NCI-H128 (cell line): Measurements from ENCODE around the gene ZNF837.

ENCODE experiments used
- DNase-seq: peaks from one replicate; lab custom pipeline; 2025; ENCODE audit not compliant: unreplicated experiment; lab: John Stamatoyannopoulos, UW

Gene ZNF837

DNA sequence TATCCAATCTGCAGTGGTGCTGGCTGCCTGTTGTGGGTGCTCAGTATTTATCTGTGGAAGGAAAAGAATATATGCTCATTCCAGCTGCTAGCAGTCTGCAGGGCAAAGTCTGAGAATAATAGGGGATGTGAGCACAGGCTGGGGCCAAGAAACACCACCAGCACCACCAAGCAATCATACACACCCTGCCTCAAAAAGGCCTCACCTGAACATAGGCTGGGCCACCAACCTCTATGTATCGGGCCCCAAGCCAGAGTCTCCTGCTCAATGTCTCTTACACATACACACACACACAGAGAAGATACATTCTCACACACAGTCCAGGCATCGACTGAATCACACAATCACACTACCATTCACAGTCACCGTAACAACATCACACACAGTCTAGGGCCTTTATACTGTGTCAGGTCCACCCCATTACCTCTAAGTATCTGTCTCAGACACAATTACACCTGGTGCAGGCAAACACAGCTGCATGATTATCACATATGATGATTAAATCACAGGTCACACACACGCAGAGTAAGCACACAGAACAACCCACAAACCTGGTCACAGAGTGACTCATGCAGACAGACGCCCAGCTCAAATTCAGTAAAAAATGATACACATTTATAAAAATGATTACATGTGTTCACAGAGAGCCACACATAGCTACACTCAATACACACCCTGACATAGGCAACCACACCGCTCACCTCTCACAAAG lies 55.4 kb downstream of the ZNF837 start:
- no peak for DNase-seq

DNA sequence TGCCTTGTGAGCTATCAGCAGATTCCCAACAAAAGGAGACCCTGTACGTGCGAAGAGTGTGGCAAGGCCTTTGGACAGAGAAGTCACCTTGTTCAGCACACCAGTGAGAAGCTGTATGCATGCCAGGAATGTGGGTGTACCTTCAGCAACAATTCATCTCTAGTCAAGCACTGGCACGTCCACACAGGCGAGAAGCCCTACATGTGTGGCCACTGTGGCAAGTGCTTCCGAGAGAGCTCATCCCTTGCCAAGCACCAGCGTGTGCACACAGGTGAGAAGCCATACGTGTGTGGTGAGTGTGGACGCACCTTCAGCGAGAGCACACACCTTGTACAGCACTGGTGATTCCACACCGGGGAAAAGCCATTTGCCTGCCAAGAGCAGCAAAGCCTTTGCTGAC lies 61.6 kb downstream of the ZNF837 start:
- DNase-seq, result no peak

DNA sequence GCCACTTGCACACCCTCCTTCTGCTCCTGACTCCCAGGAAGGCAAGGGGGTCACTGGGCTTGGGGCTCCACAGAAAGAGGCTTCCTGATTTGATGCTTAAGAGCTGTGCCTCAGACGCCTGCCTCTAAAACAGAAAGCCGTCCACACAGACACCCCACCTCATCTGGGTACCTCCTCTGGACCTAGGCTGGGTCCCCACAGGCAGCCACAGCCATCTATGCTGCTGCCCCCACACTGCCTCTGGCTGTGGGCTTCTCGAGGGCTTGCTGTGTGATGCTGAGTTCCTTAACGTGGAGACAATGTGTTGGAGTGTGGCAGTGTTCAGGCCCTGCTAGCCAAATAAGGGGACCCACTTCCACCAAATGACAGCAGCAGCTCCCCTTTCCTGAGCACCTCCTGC lies 62.5 kb downstream of the ZNF837 start:
- DNase-seq, result no peak
